Lower lobe of right lung (tissue), 2 donors: ENCODE results near the gene ADGRE1. TPM values are rescaled to one million over a fixed set of nuclear protein-coding genes. Genes with fewer than 3 reads are reported as not detected.

Experiments
- ATAC-seq, 2 donors: fragments of 200-7000 bp; cut with Tn5 transposase; one replicate each; pipeline ENCODE4 v1.9.1; 2020 to 2022; ENCODE audit warnings: mild to moderate bottlenecking in 2 of 2, moderate library complexity in 2 of 2
- DNase-seq: peaks from one replicate; pipeline ENCODE4 v3.0.0-alpha.2; 2020
- H3K27ac ChIP-seq: fragments of 200-600 bp; one replicate; pipeline ENCODE4 v1.8.0; 2022
- H3K27me3 ChIP-seq: fragments of 200-600 bp; one replicate; pipeline ENCODE4 v1.8.0; 2022; ENCODE audit warnings: low read depth
- H3K36me3 ChIP-seq: fragments of 200-600 bp; one replicate; pipeline ENCODE4 v1.8.0; 2022; ENCODE audit warnings: mild to moderate bottlenecking
- H3K4me1 ChIP-seq: fragments of 200-600 bp; one replicate; pipeline ENCODE4 v1.8.0; 2022
- H3K4me3 ChIP-seq: fragments of 200-600 bp; one replicate; pipeline ENCODE4 v1.8.0; 2022; ENCODE audit warnings: mild to moderate bottlenecking
- H3K9me3 ChIP-seq: fragments of 200-600 bp; one replicate; pipeline ENCODE4 v1.8.0; 2022
- intact Hi-C: fragments of 100-400 bp; cut with DNase I; formaldehyde crosslinking; loops from one replicate; pipeline ENCODE4 v1.11.0; 2022
- total RNA-seq: library from RNA; stranded (reverse); fragmentation: NEBNext Ultra II Directional; extraction: Animal tissue kit (Norgen Biotek cat#: 25700); gene quantifications from one replicate; pipeline ENCODE4 v1.2.1, GENCODE V29; 2021
- TF ChIP-seq, protein P1 (sequence below): fragments of 200-600 bp; IDR thresholded peaks from one replicate; pipeline ENCODE4 v1.8.0; 2022; ENCODE audit warnings: antibody characterized with exemption, mild to moderate bottlenecking
- donor health status: DM: no; HTN: yes; CAD: no; lungs with severe emphysema.

Gene ADGRE1
- total RNA-seq, 1 donor from 2014 or later: 1.8 TPM

DNA sequence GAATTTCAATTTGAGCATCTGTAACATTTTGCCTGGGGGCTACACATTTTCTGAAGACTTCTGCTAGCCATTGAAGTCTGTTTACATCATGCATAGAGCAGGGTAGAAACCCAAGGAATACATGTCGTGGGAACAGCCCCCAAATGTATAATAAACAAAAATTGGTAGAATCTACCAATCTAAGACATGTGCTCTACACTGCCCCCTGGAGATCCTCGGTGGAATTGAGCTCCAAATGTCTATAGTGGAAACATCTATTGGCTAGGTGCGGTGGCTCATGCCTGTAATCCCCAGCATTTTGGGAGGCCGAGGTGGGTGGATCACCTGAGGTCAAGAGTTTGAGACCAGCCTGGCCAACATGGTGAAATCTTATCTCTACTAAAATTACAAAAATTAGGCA lies 76.6 kb downstream of the ADGRE1 start:
- no peaks in the 10 kb centered on the region for H3K27me3 ChIP-seq
- TF ChIP-seq, protein P1, sequence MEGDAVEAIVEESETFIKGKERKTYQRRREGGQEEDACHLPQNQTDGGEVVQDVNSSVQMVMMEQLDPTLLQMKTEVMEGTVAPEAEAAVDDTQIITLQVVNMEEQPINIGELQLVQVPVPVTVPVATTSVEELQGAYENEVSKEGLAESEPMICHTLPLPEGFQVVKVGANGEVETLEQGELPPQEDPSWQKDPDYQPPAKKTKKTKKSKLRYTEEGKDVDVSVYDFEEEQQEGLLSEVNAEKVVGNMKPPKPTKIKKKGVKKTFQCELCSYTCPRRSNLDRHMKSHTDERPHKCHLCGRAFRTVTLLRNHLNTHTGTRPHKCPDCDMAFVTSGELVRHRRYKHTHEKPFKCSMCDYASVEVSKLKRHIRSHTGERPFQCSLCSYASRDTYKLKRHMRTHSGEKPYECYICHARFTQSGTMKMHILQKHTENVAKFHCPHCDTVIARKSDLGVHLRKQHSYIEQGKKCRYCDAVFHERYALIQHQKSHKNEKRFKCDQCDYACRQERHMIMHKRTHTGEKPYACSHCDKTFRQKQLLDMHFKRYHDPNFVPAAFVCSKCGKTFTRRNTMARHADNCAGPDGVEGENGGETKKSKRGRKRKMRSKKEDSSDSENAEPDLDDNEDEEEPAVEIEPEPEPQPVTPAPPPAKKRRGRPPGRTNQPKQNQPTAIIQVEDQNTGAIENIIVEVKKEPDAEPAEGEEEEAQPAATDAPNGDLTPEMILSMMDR: peak; percentile 56
- intact Hi-C loops: no loop called here
- no peaks in the 10 kb centered on the region for H3K9me3 ChIP-seq
- no peaks in the 10 kb centered on the region for H3K4me1 ChIP-seq
- no peak overlapping the region for H3K4me3 ChIP-seq
- H3K27ac ChIP-seq: no peak overlapping the region
- ATAC-seq: no peak
- H3K36me3 ChIP-seq: no peaks in the 10 kb centered on the region
- no peak for DNase-seq

DNA sequence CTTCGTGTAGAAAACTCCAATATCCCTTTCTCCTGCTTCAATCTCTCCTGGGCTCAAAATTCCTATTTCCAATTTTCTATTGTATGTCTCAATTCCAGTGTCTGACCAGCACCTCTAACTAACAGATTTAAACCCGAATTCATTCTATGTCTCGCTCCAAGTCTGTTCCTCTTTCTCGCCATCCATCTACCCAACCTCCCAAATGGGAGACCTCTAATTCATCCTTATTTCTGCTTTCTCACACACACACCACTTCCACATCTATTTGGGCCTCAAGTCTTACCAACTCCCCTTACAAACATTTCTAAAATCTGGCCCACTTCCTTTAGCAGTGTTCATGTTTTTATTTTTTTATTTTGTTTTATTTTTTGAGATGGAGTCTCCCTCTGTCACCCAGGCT lies 80.6 kb downstream of the ADGRE1 start:
- TF ChIP-seq, protein P1: no peak
- no peak for DNase-seq
- H3K27ac ChIP-seq: no peak overlapping the region
- no peaks in the 10 kb centered on the region for H3K4me1 ChIP-seq
- H3K36me3 ChIP-seq: no peaks in the 10 kb centered on the region
- peaks cover 5% of the 10 kb centered on the region for H3K27me3 ChIP-seq
- H3K9me3 ChIP-seq: no peaks in the 10 kb centered on the region
- ATAC-seq: no peak
- intact Hi-C loops: no loop called here
- H3K4me3 ChIP-seq: no peak overlapping the region

DNA sequence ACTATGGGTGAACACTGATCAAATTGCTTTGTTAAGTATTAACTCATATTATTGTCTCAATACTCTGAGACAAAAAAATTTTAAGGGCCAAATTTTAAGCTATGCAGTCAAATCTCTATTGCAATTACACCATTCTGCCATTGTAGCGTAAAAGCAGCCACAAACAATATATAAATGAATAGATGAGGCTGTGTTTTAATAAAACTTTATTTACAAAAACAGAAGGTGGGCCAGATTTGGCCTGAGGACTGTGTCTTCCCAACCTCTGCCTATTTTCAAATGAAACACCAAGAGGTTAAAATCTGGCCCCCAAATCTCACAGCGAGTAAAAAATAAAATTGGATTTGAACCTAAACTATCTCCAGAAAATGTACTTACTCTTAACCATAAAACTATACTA lies 82.1 kb downstream of the ADGRE1 start:
- H3K27ac ChIP-seq: no peak overlapping the region

DNA sequence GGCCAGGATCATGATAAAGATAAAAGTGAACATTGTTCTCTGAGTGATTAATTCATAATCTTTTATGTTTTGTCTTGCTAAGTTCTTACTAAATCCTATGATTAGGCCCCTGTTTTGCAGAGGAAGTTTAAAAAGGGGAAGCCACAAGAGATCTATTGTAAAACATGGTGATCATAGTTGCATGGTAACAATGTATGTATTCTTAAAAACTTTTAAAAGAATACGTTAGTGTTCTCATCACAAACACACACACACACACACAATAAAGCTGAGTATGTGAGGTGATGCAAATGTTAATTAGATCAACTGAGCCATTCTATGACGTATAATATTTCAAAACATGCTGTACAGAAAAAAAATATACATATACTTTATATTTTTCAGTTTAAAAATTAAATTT lies 82.6 kb downstream of the ADGRE1 start:
- intact Hi-C loops: no loop called here
- no peaks in the 10 kb centered on the region for H3K4me1 ChIP-seq
- no peak overlapping the region for H3K4me3 ChIP-seq
- H3K9me3 ChIP-seq: no peaks in the 10 kb centered on the region
- H3K27me3 ChIP-seq: peaks cover 5% of the 10 kb centered on the region
- TF ChIP-seq, protein P1: no peak
- DNase-seq: no peak
- peak overlapping the region; percentile 24 for H3K27ac ChIP-seq
- peak in 1 of 2 donors; percentile 55 for ATAC-seq
- H3K36me3 ChIP-seq: no peaks in the 10 kb centered on the region

More for the DNA sequence above, 82.1 kb downstream of the ADGRE1 start:
- TF ChIP-seq, protein P1: no peak
- no peaks in the 10 kb centered on the region for H3K36me3 ChIP-seq
- no peaks in the 10 kb centered on the region for H3K9me3 ChIP-seq
- no peaks in the 10 kb centered on the region for H3K4me1 ChIP-seq
- ATAC-seq (no peak), DNase-seq (no peak)
- H3K27me3 ChIP-seq: peaks cover 5% of the 10 kb centered on the region
- no peak overlapping the region for H3K4me3 ChIP-seq
- intact Hi-C loops: no loop called here

- Histone ChIP-seq H3K27ac (peak overlapping the region; percentile 24), H3K4me3 (no peak overlapping the region), H3K36me3 (no peaks in the 10 kb centered on the region), H3K4me1 (no peaks in the 10 kb centered on the region), H3K9me3 (no peaks in the 10 kb centered on the region), H3K27me3 (peaks cover 5% of the 10 kb centered on the region)
- ATAC-seq (peak; percentile 42 to 74), DNase-seq (no peak)
- TF ChIP-seq, protein P1: no peak
- intact Hi-C loops: no loop called here
Observed at GRCh38 chr19:6970443-6970842, 83.1 kb downstream of the ADGRE1 start.

DNA sequence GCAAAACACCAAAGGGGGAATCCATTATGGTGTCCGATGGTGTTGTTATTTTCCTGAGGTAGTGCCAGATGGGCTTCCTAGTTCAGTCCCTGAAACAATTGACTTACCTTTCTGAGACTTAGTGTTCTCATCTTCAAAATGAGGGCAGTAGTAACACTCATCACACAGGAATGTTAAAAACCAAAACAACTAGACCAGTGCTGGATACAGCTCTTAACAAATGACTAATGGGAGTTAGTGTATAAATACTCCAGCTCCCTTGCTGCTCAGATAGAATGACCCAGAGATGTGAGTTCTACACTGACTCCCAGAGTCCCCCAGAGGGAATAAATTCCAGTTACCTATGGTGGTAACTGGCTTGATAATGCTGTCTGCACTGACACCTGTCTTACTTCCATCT lies 84.0 kb downstream of the ADGRE1 start:
- Histone ChIP-seq H3K4me3 (no peak overlapping the region), H3K9me3 (no peaks in the 10 kb centered on the region), H3K36me3 (no peaks in the 10 kb centered on the region), H3K4me1 (no peaks in the 10 kb centered on the region), H3K27me3 (peaks cover 6% of the 10 kb centered on the region), H3K27ac (no peak overlapping the region)
- TF ChIP-seq, protein P1: no peak
- ATAC-seq (no peak), DNase-seq (no peak)
- intact Hi-C loops: no loop called here
